HEK293 (cell line): ENCODE data around the gene PLCG2.

ENCODE experiments used
- YY1 ChIP-seq: fragments of 450-650 bp; formaldehyde crosslinking; IDR thresholded peaks from 2 replicates; pipeline ENCODE4 v1.5.1; 2018; ENCODE audit warnings: missing biosample characterization, missing genetic modification characterization
- TF ChIP-seq, protein P1 (sequence below): fragments of 450-650 bp; formaldehyde crosslinking; IDR thresholded peaks from 2 replicates; pipeline ENCODE4 v1.5.1; 2016; ENCODE audit warnings: missing biosample characterization, missing genetic modification characterization

DNA sequence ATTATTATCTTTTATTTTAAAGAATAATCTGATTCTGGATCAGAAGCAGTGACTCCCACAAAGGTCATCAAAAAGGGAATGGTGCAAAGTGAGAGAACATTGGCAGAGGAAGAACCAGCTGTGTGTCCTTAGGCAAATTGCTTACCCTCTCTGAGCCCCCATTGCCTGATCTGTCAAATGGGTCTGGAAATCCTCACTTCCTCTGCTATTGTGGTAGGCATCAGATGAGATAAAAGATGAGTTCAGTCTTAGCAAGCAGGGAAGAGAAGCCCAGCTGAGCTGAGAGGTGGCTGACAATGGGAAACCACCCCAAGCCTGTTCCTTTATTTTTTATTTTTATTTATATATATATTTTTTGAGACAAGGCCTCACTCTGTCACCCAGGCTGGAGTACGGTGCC, 24.2 kb upstream of the PLCG2 start:
- TF ChIP-seq YY1 = no peak
- TF ChIP-seq, protein P1, sequence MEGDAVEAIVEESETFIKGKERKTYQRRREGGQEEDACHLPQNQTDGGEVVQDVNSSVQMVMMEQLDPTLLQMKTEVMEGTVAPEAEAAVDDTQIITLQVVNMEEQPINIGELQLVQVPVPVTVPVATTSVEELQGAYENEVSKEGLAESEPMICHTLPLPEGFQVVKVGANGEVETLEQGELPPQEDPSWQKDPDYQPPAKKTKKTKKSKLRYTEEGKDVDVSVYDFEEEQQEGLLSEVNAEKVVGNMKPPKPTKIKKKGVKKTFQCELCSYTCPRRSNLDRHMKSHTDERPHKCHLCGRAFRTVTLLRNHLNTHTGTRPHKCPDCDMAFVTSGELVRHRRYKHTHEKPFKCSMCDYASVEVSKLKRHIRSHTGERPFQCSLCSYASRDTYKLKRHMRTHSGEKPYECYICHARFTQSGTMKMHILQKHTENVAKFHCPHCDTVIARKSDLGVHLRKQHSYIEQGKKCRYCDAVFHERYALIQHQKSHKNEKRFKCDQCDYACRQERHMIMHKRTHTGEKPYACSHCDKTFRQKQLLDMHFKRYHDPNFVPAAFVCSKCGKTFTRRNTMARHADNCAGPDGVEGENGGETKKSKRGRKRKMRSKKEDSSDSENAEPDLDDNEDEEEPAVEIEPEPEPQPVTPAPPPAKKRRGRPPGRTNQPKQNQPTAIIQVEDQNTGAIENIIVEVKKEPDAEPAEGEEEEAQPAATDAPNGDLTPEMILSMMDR (tag by site-specific recombination) = no peak
